GM19463 (cell line): ENCODE results near the gene ADAP1.
A peak's percentile ranks its signal among the peaks of the same experiment; 100 is the strongest.

Experiments
- ATAC-seq: cut with Tn5 transposase; IDR thresholded peaks from one replicate; pipeline ENCODE4 v1.9.1; 2021; ENCODE audit warnings: mild to moderate bottlenecking, moderate library complexity; ENCODE audit not compliant: unreplicated experiment

Gene ADAP1

DNA sequence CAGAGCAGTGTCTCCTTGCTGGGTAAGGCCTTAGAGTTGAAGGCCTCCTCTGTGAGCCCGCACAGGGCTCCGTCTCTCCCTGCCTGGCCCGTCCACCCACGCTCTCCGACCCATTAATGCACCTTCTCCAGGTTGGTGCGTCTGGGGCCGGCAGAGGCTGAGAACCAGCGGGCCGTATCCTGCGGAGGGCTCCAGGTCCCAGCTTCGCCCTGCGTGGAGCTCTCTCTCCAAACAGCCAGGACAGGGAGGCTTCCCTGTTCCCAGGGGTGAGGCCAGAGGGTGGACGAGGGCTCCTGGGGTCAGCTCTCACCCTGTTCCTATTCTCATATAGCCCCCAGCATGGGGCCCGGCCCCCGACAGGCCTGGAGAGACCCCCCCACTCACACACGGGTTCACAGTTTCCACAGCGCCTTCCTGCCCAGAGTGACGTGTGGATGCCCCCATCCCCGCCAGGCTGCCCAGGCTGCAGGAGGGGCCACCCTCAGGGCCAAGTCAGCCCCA is 43.5 kb downstream of the ADAP1 start:
- no peak for ATAC-seq

DNA sequence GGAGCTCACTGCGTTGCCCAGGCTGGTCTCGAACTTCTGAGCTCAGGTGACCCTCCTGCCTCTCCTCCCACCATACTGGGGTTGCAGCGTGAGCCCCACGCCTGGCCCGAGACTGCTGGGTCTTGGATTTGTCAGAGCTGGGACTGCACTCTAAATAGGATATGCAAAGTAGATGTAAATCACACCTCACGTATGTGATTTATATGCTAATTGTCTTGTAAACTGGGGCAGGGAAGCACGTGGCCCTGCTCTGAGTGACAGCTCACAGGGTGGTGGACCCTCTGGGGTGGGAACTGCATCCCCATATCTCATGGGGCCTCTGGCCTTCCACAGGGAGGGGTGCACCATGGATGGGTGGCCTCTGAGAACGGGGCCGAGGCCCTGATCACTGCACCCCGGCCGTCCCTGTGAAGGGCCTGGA is 44.0 kb downstream of the ADAP1 start:
- no peak for ATAC-seq

- ATAC-seq, result no peak
Observed at GRCh38 chr7:909358-910329, 44.8 kb downstream of the ADAP1 start.

- peak; percentile 90 for ATAC-seq
Observed at GRCh38 chr7:908591-909357, 45.7 kb downstream of the ADAP1 start.

DNA sequence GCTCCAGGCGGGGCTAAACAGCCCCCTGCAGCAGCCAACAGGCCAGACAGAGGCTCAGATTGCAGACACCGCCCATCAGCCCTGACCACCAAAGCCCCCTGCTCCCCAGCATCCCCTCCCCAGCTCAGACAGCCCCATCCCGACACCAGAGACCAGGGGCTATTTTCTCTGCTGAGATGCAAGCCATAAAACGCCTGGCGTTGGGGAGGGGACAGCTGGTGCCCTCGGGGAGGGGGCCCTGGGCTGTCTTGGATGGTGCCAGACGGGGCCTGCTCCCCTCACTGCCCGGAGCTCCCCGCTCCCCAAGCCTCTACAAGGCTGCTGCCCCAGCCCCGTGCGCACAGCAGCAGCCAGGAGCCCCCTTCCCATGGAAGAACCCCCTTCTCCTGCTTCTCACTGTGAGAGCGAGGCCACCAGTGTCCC is 46.3 kb downstream of the ADAP1 start:
- no peak for ATAC-seq

- no peak for ATAC-seq
Observed at GRCh38 chr7:907158-907980, 47.1 kb downstream of the ADAP1 start.

GRCh38 chr7:906776-907157 is 47.7 kb downstream of the ADAP1 start:
- no peak for ATAC-seq

DNA sequence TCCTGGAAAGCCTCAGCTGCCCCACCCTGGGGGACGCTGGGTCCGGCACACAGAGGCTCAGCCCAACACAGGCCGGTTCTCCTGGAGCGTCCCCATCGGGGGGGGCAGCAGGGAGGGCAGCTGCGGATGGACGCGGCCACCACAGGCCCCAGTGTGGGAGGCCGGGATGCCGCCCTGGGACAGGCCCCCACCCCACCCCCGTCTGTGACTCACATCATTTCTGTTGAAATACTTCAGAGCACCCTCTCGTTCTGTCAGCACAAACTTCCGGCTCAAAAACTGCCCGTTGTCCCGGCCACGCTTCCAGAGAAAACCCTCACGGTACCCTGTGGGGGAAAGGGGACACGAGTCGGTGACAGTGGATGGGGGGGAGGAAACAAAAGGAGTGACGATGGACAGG is 49.6 kb downstream of the ADAP1 start:
- no peak for ATAC-seq

DNA sequence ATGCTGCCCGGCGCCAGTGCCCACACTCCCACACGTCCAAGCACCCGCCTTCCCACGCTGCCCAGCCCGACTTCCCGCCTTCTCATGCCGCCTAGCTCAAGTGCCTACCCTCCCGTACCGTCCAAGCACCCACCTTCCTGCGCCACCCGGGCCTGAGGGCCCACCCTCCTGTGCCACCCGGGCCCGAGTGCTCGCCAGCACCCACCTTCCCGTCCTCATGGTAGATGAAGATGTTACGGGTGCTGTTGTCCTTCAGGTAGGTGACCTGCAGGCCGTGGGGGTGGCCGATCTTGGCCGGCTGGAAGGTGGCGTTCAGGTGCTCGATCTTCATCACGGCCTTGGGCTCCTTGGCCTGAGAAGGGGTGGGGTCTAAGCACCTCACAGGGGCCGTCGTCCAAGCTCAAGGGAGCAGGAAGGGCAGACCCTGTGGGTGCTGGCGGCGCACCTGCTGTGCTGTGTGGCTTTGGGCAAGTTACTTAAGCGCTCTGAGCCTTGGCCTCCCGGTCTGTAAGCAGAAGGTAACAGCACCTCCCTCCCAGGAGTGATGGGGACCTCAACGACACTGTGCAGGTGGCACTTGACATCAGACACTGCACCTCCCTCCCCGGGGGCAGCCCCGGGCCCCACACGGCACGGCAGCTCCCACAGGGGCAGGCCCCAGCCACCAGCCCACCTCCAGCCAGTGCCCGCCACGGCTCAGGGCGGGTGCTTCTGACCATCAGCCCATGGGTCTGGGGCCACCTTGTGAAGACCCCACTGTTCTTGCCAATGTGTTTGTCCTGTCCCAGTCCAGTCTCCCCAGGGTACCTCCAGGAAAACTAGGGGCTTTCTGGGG is 50.3 kb downstream of the ADAP1 start:
- ATAC-seq, result no peak

DNA sequence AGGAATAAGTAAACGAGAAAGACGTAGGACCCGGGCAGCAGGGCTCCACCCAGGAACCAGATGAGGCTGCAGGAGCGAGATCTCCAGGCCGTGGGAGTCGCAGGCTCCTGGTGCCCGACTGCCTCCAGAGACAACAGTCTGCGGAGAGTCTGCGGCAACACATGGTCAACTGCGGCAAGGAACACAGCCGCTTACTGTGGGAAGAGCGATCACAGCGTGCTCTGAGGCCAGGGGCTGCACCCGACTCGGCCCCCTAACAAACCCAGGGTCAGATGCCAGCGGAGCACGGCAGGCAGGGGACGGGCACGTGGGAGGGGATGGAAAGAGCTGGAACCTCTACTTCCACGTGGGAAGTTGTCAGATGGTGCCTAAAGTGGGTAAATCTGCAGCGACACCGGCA is 51.5 kb downstream of the ADAP1 start:
- ATAC-seq, result no peak

DNA sequence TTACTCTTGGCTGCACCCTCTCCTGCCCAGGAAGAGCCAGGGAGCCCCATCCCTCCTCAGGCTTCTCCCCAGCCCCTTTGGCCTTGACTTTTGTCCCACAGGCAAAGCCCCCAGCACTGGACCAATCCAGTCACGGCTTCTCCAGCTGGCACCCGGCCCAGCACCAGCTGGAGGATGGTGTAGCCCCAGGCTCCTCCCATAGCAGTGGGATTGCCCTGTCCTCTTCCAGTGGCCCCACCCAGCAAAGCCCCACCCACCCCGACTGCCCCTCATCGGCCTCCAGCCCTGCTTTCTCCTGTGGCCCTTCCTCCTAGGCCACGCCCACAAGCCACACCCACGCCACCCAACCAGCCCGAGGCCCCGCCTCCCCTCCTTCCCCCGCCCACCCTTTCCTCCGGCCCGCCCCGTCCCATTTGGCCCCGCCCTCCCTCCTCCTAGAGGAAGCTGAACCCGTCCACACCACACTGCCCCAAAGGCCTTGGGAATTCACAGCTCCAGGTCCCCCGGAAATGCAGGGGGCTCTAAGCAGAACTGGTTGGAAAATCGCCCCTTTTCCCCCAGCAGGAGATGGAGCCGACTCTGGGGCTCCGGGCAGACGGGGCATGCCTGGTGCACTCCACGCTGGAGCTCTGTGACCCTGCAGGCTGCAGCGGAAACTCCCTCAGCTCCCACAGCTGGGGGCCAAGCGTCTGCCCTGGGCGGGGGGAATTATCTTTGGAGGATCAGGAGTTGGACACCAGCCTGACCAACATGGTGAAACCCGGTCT is 52.9 kb downstream of the ADAP1 start:
- ATAC-seq, result no peak

DNA sequence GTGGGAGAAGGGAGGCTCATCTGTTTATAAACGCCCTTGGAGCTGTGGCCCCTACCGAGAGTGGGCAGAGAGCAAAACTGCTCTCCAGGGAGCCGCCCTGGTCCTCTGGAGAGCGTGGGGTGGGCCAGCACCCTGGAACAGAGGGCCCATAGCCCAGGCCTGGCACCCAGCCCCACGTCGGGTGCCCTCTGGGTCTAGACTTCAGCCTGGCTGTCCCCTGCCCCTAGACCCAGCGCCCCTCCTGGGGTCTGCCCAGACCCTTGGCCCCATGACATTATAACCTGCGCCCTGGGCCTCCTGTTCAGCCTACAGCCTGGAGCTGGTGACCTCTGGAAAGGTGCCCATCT is 53.5 kb downstream of the ADAP1 start:
- no peak for ATAC-seq

GRCh38 chr7:900331-901040 is 54.0 kb downstream of the ADAP1 start:
- ATAC-seq, result no peak

- no peak for ATAC-seq
Observed at GRCh38 chr7:899806-900205, 54.7 kb downstream of the ADAP1 start.

GRCh38 chr7:898855-899681 is 55.4 kb downstream of the ADAP1 start:
- no peak for ATAC-seq

- no peak for ATAC-seq
Observed at GRCh38 chr7:898460-898854, 56.0 kb downstream of the ADAP1 start.

DNA sequence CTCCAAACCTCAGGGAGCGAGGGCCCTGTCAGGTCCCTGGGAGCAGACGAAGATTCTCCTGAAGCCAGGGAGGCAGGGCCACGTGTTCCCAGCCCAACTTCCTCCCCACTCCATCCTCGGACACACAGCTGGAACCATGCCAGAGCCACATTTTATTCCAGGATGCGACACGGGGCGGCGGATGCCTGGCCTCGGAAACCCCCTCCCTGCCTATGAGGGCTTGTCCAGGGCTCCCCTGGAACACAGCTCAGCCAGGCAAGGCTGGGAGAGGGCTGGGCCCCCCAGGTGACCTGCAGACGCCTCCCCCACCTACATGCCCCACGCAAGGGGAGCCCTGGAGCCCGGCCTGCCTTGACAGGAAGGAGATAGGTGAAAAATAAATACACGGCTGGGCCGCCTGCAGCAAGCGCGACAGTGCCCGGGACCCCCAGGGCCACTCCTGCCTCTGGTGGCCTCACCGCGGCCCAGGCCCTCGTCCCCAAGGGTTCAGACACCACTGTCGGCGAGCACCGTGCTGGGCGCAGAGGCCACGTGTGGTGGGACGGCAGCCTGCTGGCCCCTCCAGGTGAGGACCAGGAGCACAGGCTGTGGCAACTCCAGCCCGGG is 56.6 kb downstream of the ADAP1 start:
- no peak for ATAC-seq
